HG03064 (cell line): ENCODE data around the gene ZNF470.

Experiments
- ATAC-seq: cut with Tn5 transposase; IDR thresholded peaks from one replicate; pipeline ENCODE4 v1.9.1; 2021; ENCODE audit warnings: low read depth; ENCODE audit not compliant: unreplicated experiment

Gene ZNF470

DNA sequence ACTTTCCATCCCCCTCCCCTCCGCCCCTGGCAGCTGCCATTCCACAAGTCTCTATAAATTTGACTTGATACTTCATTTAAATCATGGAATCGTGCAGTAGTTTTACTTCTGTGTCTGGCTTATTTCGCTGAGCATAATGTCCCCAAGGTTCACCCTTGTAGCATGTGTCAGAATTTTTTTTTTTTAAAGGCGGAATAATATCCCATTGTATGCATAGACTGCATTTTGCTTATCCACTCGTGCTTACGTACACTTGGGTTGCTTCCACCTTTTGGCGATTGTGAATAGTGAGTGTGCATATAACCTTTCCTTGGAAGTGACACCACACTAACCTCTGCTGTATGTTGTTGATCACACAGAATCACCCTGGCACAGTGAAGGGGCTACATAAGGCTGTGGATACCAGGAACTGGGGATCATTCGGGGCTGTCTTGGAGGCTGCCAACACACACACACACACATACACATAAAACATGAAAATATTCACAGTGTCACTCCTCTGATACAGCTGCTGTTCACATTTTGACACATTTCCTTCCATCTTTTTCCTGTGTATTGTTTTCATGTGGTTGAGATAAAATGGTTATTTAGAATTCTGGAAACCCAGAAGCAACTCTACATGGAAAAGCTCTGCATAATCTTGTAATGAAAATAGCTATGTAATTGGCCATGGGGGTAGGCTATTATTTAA lies 41.2 kb downstream of the ZNF470 start:
- no peak for ATAC-seq

DNA sequence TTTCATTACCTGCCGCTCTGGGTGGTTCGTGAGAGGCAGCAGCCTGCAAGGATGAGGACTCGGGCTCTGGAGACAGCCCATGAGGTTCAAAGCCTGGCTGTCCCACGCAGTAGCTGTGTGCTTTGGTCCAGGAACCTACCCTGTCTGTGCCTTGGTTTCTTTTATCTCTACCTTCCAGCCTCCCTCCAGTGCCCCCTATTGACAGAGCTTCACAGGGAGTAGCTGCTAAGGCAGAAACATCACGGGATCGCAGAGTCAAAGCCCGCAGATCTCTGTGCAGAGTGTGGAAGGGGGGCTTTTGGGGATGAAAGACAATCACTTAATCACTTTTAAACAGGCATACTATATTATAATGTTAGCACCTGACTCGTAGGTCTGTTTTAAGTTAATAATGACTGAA lies 44.0 kb downstream of the ZNF470 start:
- ATAC-seq, result no peak

DNA sequence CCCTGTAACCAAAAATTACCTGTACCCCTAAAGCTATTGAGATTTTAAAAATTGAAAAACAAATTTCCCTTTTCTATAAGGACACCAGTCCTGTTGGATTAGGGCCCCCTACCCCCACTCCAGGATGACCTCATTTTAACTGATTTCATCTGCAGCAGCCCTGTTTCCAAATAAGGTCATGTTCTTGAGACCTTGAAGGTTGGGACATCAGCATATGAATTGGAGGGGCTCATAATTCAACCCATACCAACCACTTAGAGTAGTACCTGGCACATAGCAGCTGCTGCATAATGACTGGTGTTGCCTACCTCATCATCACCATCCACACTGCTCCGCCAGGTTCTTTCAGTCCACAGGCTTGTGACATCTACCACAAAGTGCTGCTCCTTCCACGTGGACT lies 45.5 kb downstream of the ZNF470 start:
- no peak for ATAC-seq

GRCh38 chr19:56613639-56614038 lies 46.4 kb downstream of the ZNF470 start:
- ATAC-seq, result no peak

DNA sequence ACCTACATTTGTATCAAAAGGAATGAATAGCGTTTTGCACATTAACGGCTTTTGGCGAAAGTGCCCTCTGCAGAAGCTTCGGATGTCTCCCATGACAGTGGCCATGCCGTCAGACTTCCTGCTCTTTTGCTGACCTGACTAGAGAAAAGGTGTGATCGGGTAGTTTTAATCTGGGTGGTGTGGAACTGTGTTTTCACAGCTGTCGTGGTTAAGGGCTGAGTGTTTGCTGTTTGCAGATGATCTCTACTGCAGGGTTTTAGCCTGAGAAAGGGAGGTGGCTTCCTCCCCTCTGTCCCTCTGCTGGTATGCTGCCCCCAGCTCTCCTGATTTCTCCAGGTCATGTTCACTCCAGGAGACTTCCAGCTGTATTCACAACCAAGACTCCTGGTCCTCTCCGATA lies 50.3 kb downstream of the ZNF470 start:
- no peak for ATAC-seq

- ATAC-seq, result no peak
Observed at GRCh38 chr19:56619121-56619520, 51.9 kb downstream of the ZNF470 start.

- ATAC-seq, result no peak
Observed at GRCh38 chr19:56622374-56622773, 55.1 kb downstream of the ZNF470 start.

- ATAC-seq, result no peak
Observed at GRCh38 chr19:56623006-56623405, 55.7 kb downstream of the ZNF470 start.

- no peak for ATAC-seq
Observed at GRCh38 chr19:56625708-56626107, 58.4 kb downstream of the ZNF470 start.

DNA sequence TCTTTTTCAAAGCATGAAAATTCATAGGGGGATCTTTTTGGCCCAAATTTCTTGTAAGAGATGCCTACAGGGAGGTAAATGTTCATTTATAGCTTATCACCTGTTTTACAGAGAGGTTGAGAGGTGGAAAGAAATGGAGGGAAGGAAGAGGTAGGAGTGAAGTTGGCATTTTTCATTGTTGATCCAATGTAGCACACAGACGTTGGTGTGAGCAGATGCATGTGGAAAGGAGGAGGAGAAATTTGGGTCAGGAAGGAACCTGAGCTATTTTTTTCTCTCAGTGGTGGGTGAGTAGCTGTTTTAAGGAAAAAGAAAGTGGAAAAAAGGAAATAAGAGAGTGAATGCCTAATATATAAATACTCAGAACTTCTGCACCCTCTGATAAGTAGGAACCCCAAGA lies 65.8 kb downstream of the ZNF470 start:
- ATAC-seq, result no peak

GRCh38 chr19:56637976-56638555 lies 70.8 kb downstream of the ZNF470 start:
- no peak for ATAC-seq
